ENCODE results near the gene PEMT.
"Not testable (repeated sequence)": the region's sequence is repeated elsewhere in the genome, so short reads cannot be mapped to it uniquely, and the experiment has no call there.

PEMT gene, protein sequence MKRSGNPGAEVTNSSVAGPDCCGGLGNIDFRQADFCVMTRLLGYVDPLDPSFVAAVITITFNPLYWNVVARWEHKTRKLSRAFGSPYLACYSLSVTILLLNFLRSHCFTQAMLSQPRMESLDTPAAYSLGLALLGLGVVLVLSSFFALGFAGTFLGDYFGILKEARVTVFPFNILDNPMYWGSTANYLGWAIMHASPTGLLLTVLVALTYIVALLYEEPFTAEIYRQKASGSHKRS

DNA sequence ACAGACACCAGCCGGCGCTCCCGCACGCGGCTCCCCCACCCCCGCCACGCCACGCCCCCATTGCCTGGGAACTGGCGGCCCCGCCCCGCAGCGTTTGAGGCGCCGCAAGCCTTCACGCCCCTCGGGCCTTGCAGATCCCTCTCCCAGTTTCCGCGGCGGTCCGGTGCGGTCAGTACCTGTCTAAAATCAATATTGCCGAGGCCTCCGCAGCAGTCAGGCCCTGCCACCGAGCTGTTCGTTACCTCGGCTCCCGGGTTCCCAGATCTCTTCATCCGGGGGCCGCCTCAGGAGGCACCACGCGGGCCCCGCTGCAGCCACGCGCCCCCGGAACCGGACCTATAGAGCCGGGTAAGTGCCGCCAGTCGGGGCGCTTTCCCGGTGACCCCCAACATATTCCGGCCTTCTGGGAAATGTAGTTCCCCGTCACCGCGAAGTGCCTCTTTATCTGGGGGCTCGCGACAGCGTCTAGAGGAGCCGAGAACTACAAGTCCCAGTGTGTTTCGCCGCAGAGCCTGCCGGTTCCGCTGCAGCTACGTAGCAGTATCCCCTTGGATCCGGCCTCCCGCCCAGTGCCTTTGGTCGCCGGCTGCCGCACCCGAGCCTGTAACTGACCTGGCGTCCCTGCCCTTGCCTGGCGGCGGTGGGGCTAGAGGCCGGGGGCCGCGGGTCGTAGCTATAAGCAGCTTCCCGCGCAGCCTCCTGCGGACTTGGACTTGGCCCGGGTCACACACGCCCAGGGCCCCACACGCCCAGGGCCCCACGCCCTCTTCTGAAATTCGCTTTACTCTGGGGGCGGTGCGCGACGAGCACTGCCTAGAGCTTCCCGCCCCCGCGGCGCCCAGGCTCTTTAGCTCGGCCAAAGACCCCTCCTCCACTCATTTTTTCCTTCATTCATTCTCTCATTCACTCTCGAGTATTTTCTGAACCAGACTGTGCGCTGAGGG, at the start of gene PEMT:
Gene PEMT, minus strand, starts transcription at position 354 of the 944 bp plus-strand sequence. Its CDS starts 82 bp downstream, at position 272.
- H2AFZ ChIP-seq (ENCODE audit: low read length), result 0 out of 2 replicates have a peak within 1 kb of the TSS, but pooled peaks have one; percentile 86

DNA sequence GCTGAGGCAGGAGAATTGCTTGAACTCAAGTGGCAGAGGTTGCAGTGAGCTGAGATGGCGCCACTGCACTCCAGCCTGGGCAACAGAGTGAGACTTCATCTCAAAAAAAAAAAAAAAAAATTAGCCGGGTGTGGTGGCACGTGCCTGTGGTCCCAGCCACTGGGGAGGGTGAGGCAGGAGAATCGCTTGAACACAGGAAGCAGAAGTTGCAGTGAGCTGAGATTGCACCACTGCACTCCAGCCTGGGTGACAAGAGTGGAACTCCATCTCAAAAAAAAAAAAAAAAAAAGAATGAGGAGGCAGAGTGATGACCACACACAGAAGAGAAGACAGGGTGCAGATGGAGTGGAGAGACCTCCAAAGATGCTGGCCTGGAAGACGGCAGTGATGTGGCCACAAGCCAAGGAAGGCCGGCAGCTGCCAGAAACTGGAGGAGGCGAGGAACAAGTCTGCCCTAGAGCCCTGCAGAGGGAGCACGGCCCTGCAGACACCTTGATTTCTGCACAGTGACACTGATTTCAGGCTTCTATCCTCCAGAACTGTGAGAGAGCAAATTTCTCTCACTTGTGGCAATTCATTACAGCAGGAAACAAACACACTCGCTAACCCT, 48.3 kb upstream of the PEMT start:
- not testable (repeated sequence) for H3K36me3 ChIP-seq (ENCODE audit: insufficient read depth, low read length); H4K20me1 ChIP-seq (ENCODE audit: insufficient read depth, low read length); H3K9me3 ChIP-seq (ENCODE audit: low read length); H3F3A ChIP-seq (ENCODE audit: insufficient read depth, low read length); H3K9ac ChIP-seq (ENCODE audit: low read length); H3K27me3 ChIP-seq (ENCODE audit: insufficient read depth, low read length); H3K4me2 ChIP-seq (ENCODE audit: low read length); H3K27ac ChIP-seq (ENCODE audit: low read depth, low read length, poor library complexity, severe bottlenecking); H3K4me1 ChIP-seq (ENCODE audit: insufficient read depth, low read length, severe bottlenecking); H2AFZ ChIP-seq (ENCODE audit: low read length); H3K4me3 ChIP-seq (ENCODE audit: low read depth, low read length, poor library complexity, severe bottlenecking); H3K9me2 ChIP-seq (ENCODE audit: low read depth, low read length); H3K79me2 ChIP-seq (ENCODE audit: insufficient read depth, low read length)

More for the DNA sequence above, at the start of gene PEMT:
- Histone ChIP-seq H3K79me2 (ENCODE audit: insufficient read depth, low read length) (no peaks in the 10 kb centered on the region), H3K9ac (ENCODE audit: low read length) (peak within 1 kb of the TSS; percentile 84), H4K20me1 (ENCODE audit: insufficient read depth, low read length) (no peaks in the 10 kb centered on the region), H3K36me3 (ENCODE audit: insufficient read depth, low read length) (no peaks in the 10 kb centered on the region), H3F3A (ENCODE audit: insufficient read depth, low read length) (no peaks in the 10 kb centered on the region), H3K27me3 (ENCODE audit: insufficient read depth, low read length) (no peaks in the 10 kb centered on the region), H3K27ac (ENCODE audit: low read depth, low read length, poor library complexity, severe bottlenecking) (no peak within 1 kb of the TSS), H3K9me2 (ENCODE audit: low read depth, low read length) (no peaks in the 10 kb centered on the region), H3K4me3 (ENCODE audit: low read depth, low read length, poor library complexity, severe bottlenecking) (peak within 1 kb of the TSS; percentile 85), H3K4me1 (ENCODE audit: insufficient read depth, low read length, severe bottlenecking) (peaks cover 20% of the 10 kb centered on the region), H3K9me3 (ENCODE audit: low read length) (no peaks in the 10 kb centered on the region), H3K4me2 (ENCODE audit: low read length) (peak within 1 kb of the TSS; percentile 98)
- TF ChIP-seq EZH2 (IDR thresholded peaks at IDR 0.05; ENCODE audit: borderline replicate concordance, low read length), result no peak
- TF ChIP-seq, protein P1, sequence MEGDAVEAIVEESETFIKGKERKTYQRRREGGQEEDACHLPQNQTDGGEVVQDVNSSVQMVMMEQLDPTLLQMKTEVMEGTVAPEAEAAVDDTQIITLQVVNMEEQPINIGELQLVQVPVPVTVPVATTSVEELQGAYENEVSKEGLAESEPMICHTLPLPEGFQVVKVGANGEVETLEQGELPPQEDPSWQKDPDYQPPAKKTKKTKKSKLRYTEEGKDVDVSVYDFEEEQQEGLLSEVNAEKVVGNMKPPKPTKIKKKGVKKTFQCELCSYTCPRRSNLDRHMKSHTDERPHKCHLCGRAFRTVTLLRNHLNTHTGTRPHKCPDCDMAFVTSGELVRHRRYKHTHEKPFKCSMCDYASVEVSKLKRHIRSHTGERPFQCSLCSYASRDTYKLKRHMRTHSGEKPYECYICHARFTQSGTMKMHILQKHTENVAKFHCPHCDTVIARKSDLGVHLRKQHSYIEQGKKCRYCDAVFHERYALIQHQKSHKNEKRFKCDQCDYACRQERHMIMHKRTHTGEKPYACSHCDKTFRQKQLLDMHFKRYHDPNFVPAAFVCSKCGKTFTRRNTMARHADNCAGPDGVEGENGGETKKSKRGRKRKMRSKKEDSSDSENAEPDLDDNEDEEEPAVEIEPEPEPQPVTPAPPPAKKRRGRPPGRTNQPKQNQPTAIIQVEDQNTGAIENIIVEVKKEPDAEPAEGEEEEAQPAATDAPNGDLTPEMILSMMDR (IDR thresholded peaks at IDR 0.05; ENCODE audit: low read length), result no peak

DNA sequence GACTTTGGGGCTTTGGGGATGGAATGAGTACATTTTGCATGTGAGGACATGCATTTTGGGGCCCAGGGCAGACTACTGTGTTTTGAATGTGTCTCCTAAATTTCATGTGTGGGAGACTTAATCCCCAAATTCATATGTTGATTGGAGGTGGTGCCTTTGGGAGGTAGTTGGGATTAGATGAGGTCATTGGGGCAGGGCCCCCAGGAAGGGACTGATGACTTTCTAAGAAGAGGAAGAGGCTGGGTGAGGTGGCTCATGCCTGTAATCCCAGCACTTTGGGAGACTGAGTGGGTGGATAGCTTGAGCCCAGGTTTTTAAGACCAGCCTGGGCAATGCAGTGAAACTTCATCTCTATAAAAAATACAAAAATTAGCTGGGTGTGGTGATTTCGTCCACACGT, 47.0 kb upstream of the PEMT start:
- Histone ChIP-seq H3K9ac (ENCODE audit: low read length) (no peak overlapping the region), H2AFZ (ENCODE audit: low read length) (no peak overlapping the region), H3K4me3 (ENCODE audit: low read depth, low read length, poor library complexity, severe bottlenecking) (no peak overlapping the region), H4K20me1 (ENCODE audit: insufficient read depth, low read length) (no peaks in the 10 kb centered on the region), H3K9me3 (ENCODE audit: low read length) (no peaks in the 10 kb centered on the region; the same call in 1 of the 2 replicates), H3K79me2 (ENCODE audit: insufficient read depth, low read length) (no peaks in the 10 kb centered on the region), H3K27me3 (ENCODE audit: insufficient read depth, low read length) (peaks cover 4% of the 10 kb centered on the region; the same call in 1 of the 2 replicates), H3F3A (ENCODE audit: insufficient read depth, low read length) (no peaks in the 10 kb centered on the region), H3K9me2 (ENCODE audit: low read depth, low read length) (no peaks in the 10 kb centered on the region), H3K4me1 (ENCODE audit: insufficient read depth, low read length, severe bottlenecking) (no peaks in the 10 kb centered on the region), H3K4me2 (ENCODE audit: low read length) (no peak overlapping the region), H3K36me3 (ENCODE audit: insufficient read depth, low read length) (no peaks in the 10 kb centered on the region), H3K27ac (ENCODE audit: low read depth, low read length, poor library complexity, severe bottlenecking) (no peak overlapping the region)
- TF ChIP-seq EZH2 (IDR thresholded peaks at IDR 0.05; ENCODE audit: borderline replicate concordance, low read length), result no peak
- TF ChIP-seq, protein P1 (IDR thresholded peaks at IDR 0.05; ENCODE audit: low read length), result no peak
